Endometrial microvascular endothelial cells (primary cell): ENCODE measurements around the gene NACA2. TPM values are rescaled to one million over a fixed set of nuclear protein-coding genes. Genes with fewer than 3 reads are reported as not detected.
"Not testable (repeated sequence)": the region's sequence is repeated elsewhere in the genome, so short reads cannot be mapped to it uniquely, and the experiment has no call there.

Experiments
- in situ Hi-C: cut with HindIII; loops from 2 replicates; pipeline ENCODE4 v1.10.0; 2017; ENCODE audit warnings: low sequenced_read_pairs, low pct_unique_long_range_greater_than_20kb; ENCODE audit errors: inconsistent ontology term
- total RNA-seq: library from RNA; depleted of rRNA; stranded (reverse); fragments of >200 nt; gene quantifications from one replicate; pipeline ENCODE4 v1.2.3, GENCODE V29; 2015; ENCODE audit errors: inconsistent ontology term

The NACA2 gene
- total RNA-seq, 1 donor from 2014 or later = not detected

- in situ Hi-C loops = no loop called here
Measured at GRCh38 chr17:61582593-61582992, 8.4 kb downstream of the NACA2 start.

GRCh38 chr17:61581611-61582349, 9.2 kb downstream of the NACA2 start:
- in situ Hi-C loops = no loop called here

DNA sequence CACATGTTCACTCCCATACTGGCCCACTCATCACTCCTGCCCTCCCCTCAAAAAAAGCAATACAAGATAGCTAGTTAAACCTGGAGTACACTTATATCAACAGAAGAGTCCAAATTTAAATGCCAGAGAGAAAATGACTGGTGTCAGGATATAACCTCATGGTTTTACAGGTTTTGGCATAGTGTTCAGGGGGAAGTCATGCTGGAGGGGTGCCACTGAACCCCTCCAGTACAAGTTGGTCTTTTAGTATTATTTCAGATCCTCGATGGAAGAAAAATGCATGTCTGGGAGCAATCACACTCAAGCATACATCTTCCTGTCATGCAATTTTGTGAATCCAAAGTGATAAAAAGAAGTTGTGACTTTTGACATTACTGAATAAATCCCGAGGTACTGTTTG, 10.5 kb downstream of the NACA2 start:
- in situ Hi-C loops = no loop called here

DNA sequence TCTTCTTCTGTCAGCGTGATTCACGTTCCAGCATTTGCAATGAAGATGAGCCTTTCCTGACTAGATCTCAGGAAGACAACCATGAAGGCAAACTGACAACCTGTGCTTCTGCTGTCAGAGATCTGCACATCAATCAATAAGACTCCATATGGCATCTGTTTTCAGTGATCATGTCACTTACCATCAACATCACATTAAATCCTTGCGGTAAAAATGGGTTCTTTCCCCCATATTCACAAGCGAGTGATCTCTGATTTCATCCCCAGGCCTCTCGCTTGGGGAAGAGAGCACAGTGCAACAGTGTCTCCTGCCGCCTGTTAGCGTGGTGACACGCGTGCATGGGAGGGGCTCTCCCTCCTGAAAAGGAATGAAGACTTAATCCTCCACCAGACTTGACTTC, 11.1 kb downstream of the NACA2 start:
- in situ Hi-C loops = no loop called here

DNA sequence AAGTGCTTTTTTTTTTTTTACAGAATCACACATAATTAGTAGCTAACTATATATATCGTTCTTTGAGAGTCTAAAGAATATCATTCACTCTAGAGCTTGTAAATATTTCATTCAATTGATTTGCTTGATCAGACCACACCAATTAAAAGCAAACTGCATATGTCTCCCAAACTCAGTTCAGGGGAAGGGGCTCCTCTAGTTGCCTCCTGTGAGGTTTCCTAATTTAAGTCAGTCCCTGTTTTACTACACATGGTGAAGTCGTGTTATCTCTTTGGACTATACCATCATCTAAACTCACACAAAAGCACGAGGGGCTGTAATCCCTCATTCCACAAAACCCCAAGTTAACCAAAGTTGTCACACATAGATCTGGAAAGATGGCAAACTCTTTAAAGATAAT, 11.7 kb downstream of the NACA2 start:
- in situ Hi-C loops = no loop called here

GRCh38 chr17:61578645-61579044, 12.4 kb downstream of the NACA2 start:
- in situ Hi-C loops = no loop called here

DNA sequence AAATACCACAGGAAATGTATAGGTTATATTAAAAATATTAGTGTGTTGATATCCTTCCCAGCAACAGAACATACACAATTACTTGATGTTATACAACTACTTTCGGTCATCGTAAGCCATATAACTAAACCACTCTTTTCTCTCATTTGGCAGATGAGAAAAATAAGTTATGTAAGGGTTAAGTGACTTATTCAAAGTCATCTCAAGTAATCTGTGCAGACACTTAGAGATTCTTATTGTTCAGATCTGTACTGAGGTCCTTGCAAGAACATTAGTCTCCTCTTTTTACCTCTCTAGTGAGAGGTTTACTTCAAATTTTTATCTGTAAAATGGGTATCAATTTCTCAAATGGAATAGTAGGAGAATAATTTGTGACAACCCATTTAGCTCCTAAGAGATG, 15.0 kb downstream of the NACA2 start:
- in situ Hi-C loops = no loop called here

- in situ Hi-C loops = no loop called here
Measured at GRCh38 chr17:61575352-61575975, 15.6 kb downstream of the NACA2 start.

DNA sequence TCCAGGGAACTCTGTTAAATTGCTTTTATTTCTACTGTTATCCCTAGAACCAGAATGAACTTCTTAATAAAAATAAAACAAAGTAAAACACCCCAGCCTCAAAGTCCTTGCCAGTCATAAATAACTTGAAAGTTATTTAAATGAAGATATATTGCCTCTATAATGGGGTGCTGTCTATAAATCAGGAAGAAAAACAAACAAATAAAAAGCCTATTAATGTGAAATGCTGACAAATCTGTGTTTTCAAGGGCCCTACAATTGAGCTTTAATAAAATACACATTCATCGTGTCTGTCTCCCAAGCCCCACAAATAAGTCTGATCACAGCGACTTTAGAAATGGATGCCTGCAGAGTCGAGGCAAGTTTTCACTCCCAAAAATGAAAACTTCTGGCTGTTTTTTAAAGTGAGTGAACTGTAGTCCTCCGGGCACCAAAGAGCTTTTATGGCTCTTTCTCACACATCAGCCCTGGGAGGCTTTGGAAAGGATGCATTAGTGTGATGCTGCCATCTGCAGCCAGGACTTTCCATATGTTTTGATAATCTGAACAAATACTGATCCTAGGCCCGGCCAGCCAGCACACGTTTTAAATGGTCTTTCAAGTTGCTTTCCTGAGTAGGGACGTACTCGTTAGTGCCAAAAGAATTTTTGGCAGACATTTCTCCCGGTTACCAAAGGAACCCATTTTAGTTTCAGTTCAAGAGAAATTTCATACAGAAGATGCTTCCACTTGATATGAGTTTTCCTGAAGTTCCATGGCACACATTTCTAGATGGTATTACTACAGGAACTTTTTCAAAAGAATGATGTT, 16.3 kb downstream of the NACA2 start:
- in situ Hi-C loops = no loop called here

DNA sequence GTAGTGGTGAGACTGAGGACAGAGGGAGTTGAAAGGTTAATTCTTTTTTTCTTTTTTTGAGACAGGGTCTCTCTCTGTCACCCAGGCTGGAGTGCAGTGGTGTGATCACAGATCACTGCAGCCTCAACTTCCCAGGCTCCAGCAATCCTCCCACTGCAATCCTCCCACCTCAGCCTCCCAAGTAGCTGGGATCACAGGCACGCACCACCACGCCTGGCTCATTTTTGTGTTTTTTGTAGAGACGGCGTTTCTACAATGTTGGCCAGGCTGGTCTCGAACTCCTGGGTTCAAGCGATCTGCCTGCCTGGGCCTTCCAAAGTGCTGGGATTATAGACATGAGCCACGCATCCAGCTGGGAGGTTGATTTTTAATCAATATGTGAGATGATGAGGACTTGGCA, 18.5 kb downstream of the NACA2 start:
- in situ Hi-C loops = not testable (repeated sequence)

DNA sequence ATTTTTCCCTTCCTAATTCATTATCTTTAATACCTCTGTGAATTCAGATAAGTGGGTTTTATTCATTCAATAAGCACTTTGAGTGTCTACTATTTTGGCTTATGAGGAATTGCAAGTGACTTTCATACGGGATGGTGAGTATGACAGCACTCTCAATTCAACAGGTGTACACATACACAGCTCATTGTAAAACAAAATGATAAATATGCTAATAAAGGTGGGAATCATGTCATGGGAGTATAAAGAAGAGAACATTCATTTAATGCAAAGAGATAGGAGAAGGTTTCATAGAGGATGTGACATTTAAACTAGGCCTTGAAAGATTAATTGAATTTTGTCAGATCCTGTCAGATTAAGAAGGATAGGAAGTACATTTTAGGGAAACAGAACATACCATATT, 19.4 kb downstream of the NACA2 start:
- in situ Hi-C loops = no loop called here

DNA sequence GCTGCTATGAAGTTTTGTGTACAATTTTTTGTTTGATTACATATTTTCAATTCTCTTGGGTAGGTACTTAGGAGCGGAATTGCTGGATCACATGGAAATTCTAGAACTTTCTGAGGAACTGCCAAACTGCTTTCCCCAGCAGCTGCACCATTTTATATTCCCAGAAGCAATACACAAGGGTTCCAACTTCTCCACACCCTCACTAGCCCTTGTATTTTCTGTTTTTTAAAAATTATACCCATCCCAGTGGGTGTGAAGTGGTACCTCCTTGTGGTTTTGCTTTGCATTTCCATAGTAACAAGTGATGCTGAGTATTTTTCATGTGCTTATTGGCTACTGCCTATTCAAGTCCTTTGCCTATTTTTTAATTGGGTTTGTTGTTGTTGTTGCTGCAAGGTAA, 20.9 kb downstream of the NACA2 start:
- in situ Hi-C loops = no loop called here

GRCh38 chr17:61569525-61569924, 21.5 kb downstream of the NACA2 start:
- in situ Hi-C loops = not testable (repeated sequence)

GRCh38 chr17:61568219-61569072, 22.6 kb downstream of the NACA2 start:
- in situ Hi-C loops = no loop called here

GRCh38 chr17:61567045-61567802, 23.8 kb downstream of the NACA2 start:
- in situ Hi-C loops = no loop called here

DNA sequence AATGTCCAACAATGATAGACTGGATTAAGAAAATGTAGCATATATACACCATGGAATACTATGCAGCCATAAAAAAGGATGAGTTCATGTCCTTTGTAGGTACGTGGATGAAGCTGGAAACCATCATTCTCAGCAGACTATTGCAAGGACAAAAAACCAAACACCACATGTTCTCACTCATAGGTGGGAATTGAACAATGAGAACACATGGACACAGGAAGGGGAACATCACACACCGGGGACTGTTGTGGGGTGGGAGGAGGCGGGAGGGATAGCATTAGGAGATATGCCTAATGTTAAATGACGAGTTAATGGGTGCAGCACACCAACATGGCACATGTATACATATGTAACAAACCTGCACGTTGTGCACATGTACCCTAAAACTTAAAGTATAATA, 24.6 kb downstream of the NACA2 start:
- in situ Hi-C loops = not testable (repeated sequence)

DNA sequence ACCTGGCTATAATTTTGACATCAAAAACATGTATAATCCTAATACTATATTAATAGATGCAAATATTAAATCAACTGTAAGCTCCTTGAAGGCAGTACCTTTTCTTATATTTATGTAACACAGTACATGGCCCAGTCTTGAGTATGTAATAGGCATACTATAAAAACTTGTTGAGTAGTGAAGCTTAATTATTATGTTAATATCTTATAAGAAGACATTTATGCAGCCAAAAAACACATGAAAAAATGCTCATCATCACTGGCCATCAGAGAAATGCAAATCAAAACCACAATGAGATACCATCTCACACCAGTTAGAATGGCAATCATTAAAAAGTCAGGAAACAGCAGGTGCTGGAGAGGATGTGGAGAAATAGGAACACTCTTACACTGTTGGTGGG, 25.2 kb downstream of the NACA2 start:
- in situ Hi-C loops = not testable (repeated sequence)

DNA sequence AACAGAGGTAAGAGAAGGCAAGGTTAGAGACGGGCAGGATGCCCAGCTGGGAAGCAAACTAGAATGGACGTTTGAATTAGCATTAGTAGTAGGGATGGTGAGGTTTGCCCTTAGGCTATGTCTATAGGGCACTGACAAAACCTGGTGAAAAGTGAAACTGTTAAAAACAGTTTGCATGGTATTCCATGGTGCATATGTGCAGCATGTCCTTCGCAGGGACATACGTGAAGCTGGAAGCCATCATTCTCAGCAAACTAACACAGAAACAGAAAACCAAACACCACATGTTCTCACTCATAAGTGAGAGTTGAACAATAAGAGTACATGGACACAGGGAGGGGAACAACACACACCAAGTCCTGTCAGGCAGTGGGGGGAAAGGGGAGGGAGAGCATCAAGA, 25.8 kb downstream of the NACA2 start:
- in situ Hi-C loops = no loop called here
